CD4-positive, alpha-beta T cell (primary cell): ENCODE results near the gene IGFBP7. TPM values are rescaled to one million over a fixed set of nuclear protein-coding genes. Genes with fewer than 3 reads are reported as not detected.

ENCODE experiments used
- ATAC-seq: fragments of 200-7000 bp; cut with Tn5 transposase; one replicate; pipeline ENCODE4 v1.10.0; 2022; ENCODE audit warnings: mild to moderate bottlenecking; ENCODE audit not compliant: poor library complexity
- CTCF ChIA-PET: fragments of 350-600 bp; sonication (Branson Sonifier 250); formaldehyde crosslinking; loops from one replicate; lab custom pipeline; 2021; ENCODE audit warnings: antibody characterized with exemption, inconsistent platforms; lab: Charles Lee
- POLR2A ChIA-PET: fragments of 350-600 bp; sonication (Branson Sonifier 250); formaldehyde crosslinking; loops from one replicate; lab custom pipeline; 2021; ENCODE audit warnings: antibody characterized with exemption, inconsistent platforms; lab: Charles Lee
- DNase-seq, 14 experiments: peaks; one replicate each; pipeline ENCODE4 v3.0.0-alpha.2; 2013 to 2020; ENCODE audit warnings: mixed read lengths in 2 of 14
- H3K27ac ChIP-seq, 2 donors: one replicate each; pipeline versions ENCODE4 v1.5.1 to v1.7.0; 2013; ENCODE audit warnings: low read length in 2 of 2, low read depth in 1 of 2, mild to moderate bottlenecking in 1 of 2
- H3K27me3 ChIP-seq, 2 experiments: 1 replicate in 1 of 2; 2 replicates in 1 of 2; pipeline versions ENCODE4 v1.6.1 to v1.7.0; 2013; ENCODE audit warnings: low read length in 2 of 2, control low read depth in 1 of 2, mild to moderate bottlenecking in 1 of 2, moderate library complexity in 1 of 2; ENCODE audit not compliant: insufficient read depth in 2 of 2, control insufficient read depth in 1 of 2
- H3K36me3 ChIP-seq: one replicate; pipeline ENCODE4 v1.6.1; 2013; ENCODE audit warnings: low read length, control low read depth; ENCODE audit not compliant: insufficient read depth
- H3K4me1 ChIP-seq: one replicate; pipeline ENCODE4 v1.6.1; 2013; ENCODE audit warnings: low read length, control low read depth; ENCODE audit not compliant: insufficient read depth
- H3K4me3 ChIP-seq: one replicate; pipeline ENCODE4 v1.5.1; 2013; ENCODE audit warnings: mild to moderate bottlenecking, low read length, moderate library complexity
- H3K9me3 ChIP-seq, 2 experiments: 1 replicate in 1 of 2; 2 replicates in 1 of 2; pipeline versions ENCODE4 v1.6.1 to v1.7.0; 2013; ENCODE audit warnings: low read length in 2 of 2, mild to moderate bottlenecking in 2 of 2, control low read depth in 1 of 2, moderate library complexity in 1 of 2; ENCODE audit not compliant: control insufficient read depth in 1 of 2, insufficient read depth in 1 of 2
- H3K27ac Mint-ChIP-seq: one replicate; pipeline ENCODE4 v1.8.0; 2020; ENCODE audit warnings: mixed read lengths
- H3K27me3 Mint-ChIP-seq: one replicate; pipeline ENCODE4 v1.8.0; 2021; ENCODE audit warnings: mixed read lengths
- H3K36me3 Mint-ChIP-seq: one replicate; pipeline ENCODE4 v1.8.0; 2021; ENCODE audit warnings: low read depth, mixed read lengths
- H3K4me1 Mint-ChIP-seq: one replicate; pipeline ENCODE4 v1.8.0; 2021; ENCODE audit warnings: low read depth, mixed read lengths
- H3K4me3 Mint-ChIP-seq: one replicate; pipeline ENCODE4 v1.8.0; 2020; ENCODE audit warnings: mild to moderate bottlenecking, mixed read lengths
- H3K9me3 Mint-ChIP-seq: one replicate; pipeline ENCODE4 v1.8.0; 2020; ENCODE audit warnings: mixed read lengths
- intact Hi-C, 2 experiments: fragments of 100-400 bp; cut with DNase I in 1 of 2; cut with micrococcal nuclease in 1 of 2; formaldehyde crosslinking; loops; one replicate each; pipeline versions ENCODE4 v1.15.1 to v1.9.0; 2023 to 2025; cut with DNase I, micrococcal nuclease
- total RNA-seq, 174 experiments: library from RNA in 2 of 174; stranded (reverse) in 2 of 174; gene quantifications; one replicate each; pipeline ENCODE4 v1.2.3 and lab custom pipeline; 2021 to 2026
- TF ChIP-seq, protein P1 (sequence below): fragments of 200-600 bp; IDR thresholded peaks from one replicate; pipeline ENCODE4 v1.8.0; 2022; ENCODE audit warnings: antibody characterized with exemption, mild to moderate bottlenecking

The IGFBP7 gene
- total RNA-seq, 2 experiments from 2014 or later: 0.45 TPM; not detected in 1

DNA sequence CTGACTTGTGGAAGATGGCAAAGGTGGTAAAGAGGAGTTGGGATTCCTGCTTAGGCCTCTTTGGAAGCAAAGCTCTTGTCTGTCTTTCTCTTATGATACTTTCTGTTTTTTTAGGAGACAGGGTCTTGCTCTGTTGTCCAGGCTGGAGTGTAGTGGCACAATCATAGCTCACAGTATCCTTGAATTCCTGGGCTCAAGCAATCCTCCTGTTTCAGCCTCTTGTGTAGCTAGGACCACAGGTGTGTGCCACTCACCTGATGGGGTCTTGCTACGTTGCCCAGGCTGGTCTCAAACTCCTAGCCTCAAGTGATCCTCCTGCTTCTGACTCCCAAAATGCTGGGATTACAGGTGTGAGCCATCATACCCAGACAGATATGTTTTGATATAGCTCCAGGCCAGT is 19.3 kb upstream of the IGFBP7 start:
- Mint-ChIP-seq H3K27me3 (peaks cover 23% of the 10 kb centered on the region), H3K9me3 (peaks cover 12% of the 10 kb centered on the region), H3K4me1 (no peaks in the 10 kb centered on the region), H3K36me3 (no peaks in the 10 kb centered on the region), H3K4me3 (no peak overlapping the region), H3K27ac (no peak overlapping the region)
- no peak for ATAC-seq
- TF ChIP-seq, protein P1, sequence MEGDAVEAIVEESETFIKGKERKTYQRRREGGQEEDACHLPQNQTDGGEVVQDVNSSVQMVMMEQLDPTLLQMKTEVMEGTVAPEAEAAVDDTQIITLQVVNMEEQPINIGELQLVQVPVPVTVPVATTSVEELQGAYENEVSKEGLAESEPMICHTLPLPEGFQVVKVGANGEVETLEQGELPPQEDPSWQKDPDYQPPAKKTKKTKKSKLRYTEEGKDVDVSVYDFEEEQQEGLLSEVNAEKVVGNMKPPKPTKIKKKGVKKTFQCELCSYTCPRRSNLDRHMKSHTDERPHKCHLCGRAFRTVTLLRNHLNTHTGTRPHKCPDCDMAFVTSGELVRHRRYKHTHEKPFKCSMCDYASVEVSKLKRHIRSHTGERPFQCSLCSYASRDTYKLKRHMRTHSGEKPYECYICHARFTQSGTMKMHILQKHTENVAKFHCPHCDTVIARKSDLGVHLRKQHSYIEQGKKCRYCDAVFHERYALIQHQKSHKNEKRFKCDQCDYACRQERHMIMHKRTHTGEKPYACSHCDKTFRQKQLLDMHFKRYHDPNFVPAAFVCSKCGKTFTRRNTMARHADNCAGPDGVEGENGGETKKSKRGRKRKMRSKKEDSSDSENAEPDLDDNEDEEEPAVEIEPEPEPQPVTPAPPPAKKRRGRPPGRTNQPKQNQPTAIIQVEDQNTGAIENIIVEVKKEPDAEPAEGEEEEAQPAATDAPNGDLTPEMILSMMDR: no peak
- Histone ChIP-seq H3K9me3 (peaks cover 0 to 8% of the 10 kb centered on the region in 2 experiments), H3K27me3 (peaks cover 0 to 10% of the 10 kb centered on the region in 2 experiments), H3K4me1 (no peaks in the 10 kb centered on the region), H3K4me3 (no peak overlapping the region), H3K27ac (no peak overlapping the region), H3K36me3 (no peaks in the 10 kb centered on the region)
- ChIA-PET CTCF (interaction anchor here (1.2 kb wide), 1 partner anchor 35 kb away, joined by 3 read pairs; no protein-coding TSS in a partner anchor), POLR2A (no interaction called here)
- DNase-seq: no peak
- intact Hi-C loops: no loop called here

DNA sequence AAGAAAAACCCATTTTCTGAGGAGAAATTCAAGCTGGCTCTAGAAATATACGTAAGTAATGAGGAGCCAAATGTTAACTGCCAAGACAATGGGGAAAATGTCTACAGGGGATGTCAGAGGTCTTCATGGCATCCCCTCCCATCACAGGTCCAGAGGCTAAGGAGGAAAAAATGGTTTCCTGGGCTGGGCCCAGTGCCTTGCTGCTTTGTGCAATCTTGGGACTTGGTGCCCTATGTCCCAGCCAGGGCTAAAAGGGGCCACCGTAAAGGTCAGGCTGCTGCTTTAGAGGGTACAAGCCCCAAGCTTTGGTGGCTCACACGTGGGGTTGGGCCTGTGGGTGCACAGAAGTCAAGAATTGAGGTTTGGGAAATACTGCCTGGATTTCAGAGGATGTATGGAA is 17.2 kb upstream of the IGFBP7 start:
- Mint-ChIP-seq H3K27me3 (peaks cover 26% of the 10 kb centered on the region), H3K4me1 (no peaks in the 10 kb centered on the region), H3K36me3 (no peaks in the 10 kb centered on the region), H3K27ac (no peak overlapping the region), H3K4me3 (no peak overlapping the region), H3K9me3 (peaks cover 12% of the 10 kb centered on the region)
- intact Hi-C loops: no loop called here
- CTCF ChIA-PET: no interaction called here
- no peaks in the 10 kb centered on the region for H3K4me1 ChIP-seq
- TF ChIP-seq, protein P1: no peak
- DNase-seq: no peak
- POLR2A ChIA-PET: no interaction called here
- peaks cover 0 to 12% of the 10 kb centered on the region in 2 experiments for H3K9me3 ChIP-seq
- peaks cover 11 to 12% of the 10 kb centered on the region in 2 experiments for H3K27me3 ChIP-seq
- H3K4me3 ChIP-seq: no peak overlapping the region
- no peak overlapping the region for H3K27ac ChIP-seq
- H3K36me3 ChIP-seq: no peaks in the 10 kb centered on the region
- ATAC-seq: no peak

DNA sequence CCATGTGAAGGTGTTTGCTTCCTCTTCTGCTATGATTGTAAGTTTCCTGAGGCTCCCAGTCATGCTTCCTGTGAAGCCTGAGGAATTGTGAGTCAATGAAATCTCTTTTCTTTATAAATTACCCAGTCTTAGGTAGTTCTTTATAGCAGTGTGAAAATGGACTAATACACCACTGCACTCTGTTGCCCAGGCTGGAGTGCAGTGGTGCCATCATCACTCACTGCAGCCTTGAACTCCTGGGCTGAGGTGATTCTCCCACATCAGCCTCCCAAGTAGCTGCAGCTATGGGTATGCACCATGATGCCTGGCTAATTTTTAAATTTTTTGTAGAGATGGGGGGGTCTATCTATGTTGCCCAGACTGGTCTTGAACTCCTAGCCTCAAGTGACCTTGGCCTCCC is 15.8 kb upstream of the IGFBP7 start:
- Histone ChIP-seq H3K27me3 (peaks cover 10 to 15% of the 10 kb centered on the region in 2 experiments), H3K27ac (no peak overlapping the region), H3K9me3 (peaks cover 0 to 12% of the 10 kb centered on the region in 2 experiments), H3K4me3 (no peak overlapping the region), H3K4me1 (no peaks in the 10 kb centered on the region), H3K36me3 (no peaks in the 10 kb centered on the region)
- ChIA-PET POLR2A (no interaction called here), CTCF (no interaction called here)
- ATAC-seq: no peak
- Mint-ChIP-seq H3K27ac (no peak overlapping the region), H3K36me3 (no peaks in the 10 kb centered on the region), H3K4me1 (no peaks in the 10 kb centered on the region), H3K4me3 (no peak overlapping the region), H3K27me3 (peaks cover 27% of the 10 kb centered on the region), H3K9me3 (peaks cover 12% of the 10 kb centered on the region)
- TF ChIP-seq, protein P1: no peak
- no peak for DNase-seq
- intact Hi-C loops: no loop called here
